Measurements from ENCODE around the gene MCUB.

Gene MCUB

DNA sequence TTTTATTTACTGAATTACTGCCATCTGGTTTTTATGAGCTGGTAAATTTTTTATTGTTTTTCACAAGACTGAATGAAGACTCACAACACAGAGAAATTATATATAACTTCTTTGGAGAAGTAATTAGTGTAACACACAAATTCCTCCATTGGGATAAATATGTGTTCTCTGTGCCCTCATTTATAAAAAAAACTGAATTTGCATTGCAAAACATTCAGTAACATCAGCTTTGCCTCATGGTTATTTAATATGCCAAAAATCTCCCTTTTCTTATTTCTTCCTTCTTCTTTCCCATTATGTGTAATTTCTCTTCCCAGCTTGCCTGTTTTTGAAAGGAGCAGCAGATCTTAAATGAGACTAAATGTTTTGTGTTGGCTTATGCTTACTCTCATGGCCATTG lies 124.7 kb downstream of the MCUB start:
- DNase-seq: no peak

DNA sequence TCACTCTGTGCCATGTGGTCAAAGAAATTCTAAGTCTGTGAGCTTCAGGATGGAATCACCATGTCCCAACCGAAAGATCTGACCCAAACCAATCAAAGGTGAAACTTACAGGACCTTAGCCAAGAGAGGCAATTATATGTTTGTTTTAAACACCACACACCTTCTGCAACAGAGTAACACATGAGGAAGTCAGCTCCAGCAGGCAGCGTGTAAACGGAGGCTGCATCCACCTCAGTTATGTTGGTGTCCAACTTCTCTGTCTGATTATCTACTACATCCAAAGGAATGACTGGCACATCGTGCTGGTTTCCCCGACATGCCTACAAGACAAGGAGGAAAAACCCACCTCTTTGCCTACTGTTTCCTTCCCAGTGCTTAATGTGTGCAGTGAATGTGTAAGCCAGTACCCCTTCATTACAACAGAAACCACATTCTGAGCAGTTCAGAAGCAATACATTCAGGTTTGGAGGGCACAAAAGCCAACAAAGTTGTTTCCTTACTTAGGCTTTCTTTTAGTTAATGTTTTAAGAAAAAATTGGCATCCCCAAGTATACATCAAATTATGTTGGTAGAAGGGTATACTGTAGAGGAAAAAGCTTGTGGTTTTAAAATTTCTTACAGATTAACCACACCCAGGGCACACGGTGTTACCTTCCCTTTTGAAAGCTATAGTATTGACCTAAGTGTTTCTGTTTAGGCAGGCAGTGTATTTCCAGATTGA lies 130.8 kb downstream of the MCUB start:
- no peak for DNase-seq

GRCh38 chr4:109691411-109691920 lies 131.4 kb downstream of the MCUB start:
- DNase-seq: no peak

DNA sequence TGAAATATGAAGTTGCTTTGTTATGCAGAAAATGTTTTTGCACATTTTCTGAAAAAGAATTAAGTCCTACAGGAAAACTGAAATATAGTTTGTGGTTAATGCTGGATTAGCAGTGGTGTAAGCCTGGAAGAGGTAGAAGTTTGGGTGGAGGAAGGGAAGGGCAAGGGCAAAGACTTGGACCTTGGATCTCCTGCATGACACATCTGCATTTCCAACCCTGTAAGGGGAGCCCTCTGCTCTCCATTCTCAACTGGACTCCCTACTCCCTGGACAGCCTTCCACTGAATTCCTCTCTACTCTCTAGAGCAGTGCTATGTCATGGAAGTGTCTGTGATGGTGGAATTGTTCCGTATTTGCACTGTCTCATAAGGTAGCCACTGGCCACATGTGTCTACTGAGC lies 138.6 kb downstream of the MCUB start:
- DNase-seq: no peak

DNA sequence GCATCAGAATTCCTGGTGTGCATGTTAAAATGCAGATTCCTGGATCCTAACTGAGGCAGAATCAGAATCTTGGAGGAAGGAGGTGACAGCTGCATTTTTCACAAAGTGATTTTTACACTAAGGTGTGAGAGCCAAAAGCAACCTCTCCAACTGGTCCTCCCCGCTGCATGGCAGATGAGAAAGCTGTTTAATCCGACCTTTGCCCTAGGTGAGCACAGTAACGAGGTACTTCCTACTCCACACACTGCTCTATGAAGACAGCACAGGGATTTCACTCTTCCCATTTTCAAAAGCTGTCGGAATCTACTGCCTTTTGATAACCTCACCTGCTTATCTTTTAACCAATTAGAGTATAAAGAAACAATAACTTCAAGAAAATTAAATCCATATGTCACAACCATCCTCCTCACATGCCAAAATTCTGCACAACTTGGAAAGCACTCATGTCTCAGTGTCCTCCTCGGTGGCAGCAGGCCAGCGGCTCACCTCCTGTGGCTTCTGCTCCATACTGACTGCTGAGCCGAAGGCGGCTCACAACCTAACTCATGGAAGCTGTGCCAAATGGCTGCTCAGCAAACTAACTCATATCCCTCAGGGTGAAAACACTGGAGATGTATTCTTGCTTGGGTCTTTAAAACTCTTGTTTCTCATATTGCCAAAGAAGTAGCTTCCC lies 139.6 kb downstream of the MCUB start:
- DNase-seq: no peak

GRCh38 chr4:109701566-109702410 lies 141.7 kb downstream of the MCUB start:
- DNase-seq: no peak

GRCh38 chr4:109702950-109703663 lies 143.1 kb downstream of the MCUB start, which contains the start of gene CASP6:
Gene CASP6 (minus strand): TSS chr4:109703445. CDS start chr4:109703395, 50 bp downstream.
- peak; percentile 84 for DNase-seq

DNA sequence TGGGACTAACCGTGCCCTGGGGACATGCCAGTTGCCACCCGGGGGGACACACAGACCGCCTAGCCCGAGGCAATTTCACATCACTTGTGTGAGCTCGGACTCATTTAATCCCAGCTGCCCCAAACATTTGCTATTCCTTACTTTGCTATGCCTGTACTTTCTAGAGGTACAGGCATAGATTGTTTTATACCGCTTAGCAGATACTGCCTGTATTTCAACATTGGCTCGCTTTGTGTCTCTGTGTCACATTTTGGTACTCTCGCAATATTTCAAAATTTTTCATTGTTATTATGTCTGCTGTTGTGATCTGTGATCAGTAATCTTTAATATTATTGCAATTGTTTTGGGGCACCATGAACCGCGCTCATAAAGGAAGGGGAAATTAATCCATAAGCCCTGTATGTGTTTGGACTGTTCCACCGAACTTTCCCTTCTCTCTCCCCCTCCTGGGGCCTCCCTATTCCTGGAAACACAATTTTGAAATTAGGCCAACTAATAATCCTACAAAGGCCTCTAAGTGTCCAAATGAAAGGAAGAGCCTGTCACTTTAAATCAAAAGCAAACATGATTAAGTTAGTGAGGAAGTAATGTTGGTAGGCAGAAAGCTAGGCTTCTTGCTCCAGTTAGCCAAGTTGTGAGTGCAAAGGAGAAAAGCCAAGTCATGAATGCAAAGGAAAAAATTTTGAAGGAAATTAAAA lies 143.8 kb downstream of the MCUB start:
- no peak for DNase-seq

- no peak for DNase-seq
These were observed 148.4 kb downstream of the MCUB start for GRCh38 chr4:109708435-109708834.

- no peak for DNase-seq
These were observed 148.9 kb downstream of the MCUB start for GRCh38 chr4:109708990-109709389.

DNA sequence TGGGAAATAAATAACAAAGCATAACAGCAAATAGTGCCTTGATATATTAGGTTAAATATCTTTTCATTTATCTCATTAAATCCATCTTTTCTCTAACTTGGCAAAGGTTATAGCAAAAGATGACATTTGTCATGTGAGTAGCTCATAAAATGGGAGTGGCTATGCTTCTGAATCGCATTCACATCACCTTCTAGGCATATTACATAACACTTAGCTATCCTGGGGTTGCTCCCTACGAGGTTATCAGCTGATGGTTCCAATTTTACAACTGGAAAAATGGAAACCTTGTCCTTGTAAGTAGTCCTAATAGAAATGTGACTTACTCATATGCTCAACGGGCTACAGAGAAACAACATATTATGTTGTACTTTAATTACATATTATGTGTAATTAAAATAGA lies 153.5 kb downstream of the MCUB start:
- DNase-seq: no peak

DNA sequence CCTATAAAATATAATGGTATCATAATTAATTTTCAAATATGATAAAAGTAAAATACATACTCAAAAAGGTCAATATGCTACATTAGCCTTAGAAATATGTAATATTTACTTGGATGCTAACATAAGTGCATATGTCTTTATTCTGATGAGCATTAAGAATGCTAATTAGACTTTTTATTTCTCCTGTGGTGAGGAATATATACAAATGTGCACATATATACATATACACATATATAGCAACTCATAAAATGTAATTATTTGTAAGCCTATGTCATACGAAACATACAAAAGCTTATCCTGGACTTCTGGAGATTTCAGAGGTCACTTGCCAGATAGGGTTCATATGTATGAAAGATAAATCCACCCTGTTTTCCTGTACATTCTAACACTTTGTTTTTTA lies 158.7 kb downstream of the MCUB start:
- DNase-seq: no peak

DNA sequence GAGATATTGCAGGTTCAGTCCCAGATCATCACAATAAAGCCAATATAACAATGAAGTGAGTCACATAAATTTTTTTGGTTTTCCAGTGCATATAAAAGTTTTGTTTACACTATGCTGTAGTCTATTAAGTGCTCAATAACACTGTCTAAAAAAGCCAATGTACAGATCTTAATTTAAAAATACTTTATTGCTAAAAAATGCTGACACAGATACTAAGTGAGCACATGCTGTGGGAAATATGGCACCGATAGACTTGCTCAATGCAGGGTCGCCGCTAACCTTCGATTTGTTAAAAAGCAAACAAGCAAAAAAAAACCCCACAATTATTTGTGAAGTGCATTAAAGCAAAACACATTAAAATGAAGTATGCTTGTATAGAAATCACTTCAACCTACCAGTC lies 159.6 kb downstream of the MCUB start:
- DNase-seq: no peak

DNA sequence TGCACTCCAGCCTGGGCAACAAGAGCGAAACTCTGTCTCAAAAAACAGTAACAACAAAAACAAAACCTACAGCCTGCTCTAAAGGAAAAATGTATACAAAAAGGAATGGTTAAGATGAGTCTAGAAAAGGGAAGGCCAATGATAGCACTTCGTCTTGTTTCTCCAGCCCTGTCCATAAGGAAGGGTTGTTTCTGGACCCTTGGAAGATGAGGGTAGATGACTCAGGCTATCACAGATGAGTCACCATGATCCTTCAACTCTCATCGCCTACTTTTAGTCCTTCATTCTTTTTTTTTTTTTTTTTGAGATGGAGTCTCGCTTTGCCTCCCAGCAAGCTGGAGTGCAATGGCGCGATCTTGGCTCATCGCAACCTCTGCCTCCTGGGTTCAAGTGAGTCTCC lies 161.0 kb downstream of the MCUB start:
- DNase-seq: no peak

GRCh38 chr4:109722357-109722756 lies 162.3 kb downstream of the MCUB start:
- no peak for DNase-seq

DNA sequence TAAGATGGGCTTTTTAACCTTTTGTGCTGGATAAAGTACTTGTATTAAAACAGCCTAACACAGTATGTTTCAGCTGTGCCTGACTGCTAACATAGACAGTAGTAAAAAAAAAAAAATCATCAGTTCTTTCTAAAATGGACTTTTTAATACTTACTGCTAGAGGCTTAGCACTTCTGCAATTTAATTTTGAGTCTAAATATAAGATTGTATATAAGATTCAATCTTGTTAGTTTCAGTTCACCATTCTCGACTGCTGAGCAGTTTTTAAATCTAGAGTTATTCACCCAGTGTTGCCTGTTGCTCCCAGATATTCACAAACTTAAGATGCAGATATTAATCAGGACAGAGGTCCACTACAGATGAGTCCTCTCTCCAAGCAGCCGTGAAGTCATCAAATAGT lies 163.1 kb downstream of the MCUB start:
- DNase-seq: no peak

DNA sequence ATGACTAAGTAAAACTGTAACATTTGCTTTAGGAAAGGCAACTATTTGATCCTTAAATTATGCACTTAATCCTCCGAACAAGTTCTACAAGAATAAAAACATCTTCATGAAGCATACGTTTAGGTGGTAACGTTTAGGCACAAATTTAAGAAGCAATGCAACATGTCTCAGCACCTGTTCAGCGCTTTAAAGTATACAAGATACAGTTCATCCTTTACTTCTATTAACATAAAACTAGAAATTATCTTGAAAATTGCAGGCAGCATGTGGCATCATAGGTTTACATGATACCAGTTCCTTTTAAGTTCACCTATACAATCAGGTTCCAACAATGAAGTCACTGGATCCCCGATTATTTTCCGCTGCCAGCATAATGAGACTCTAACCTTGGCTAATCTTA lies 168.3 kb downstream of the MCUB start:
- DNase-seq: no peak

GRCh38 chr4:109729117-109729717 lies 169.2 kb downstream of the MCUB start:
- no peak for DNase-seq

DNA sequence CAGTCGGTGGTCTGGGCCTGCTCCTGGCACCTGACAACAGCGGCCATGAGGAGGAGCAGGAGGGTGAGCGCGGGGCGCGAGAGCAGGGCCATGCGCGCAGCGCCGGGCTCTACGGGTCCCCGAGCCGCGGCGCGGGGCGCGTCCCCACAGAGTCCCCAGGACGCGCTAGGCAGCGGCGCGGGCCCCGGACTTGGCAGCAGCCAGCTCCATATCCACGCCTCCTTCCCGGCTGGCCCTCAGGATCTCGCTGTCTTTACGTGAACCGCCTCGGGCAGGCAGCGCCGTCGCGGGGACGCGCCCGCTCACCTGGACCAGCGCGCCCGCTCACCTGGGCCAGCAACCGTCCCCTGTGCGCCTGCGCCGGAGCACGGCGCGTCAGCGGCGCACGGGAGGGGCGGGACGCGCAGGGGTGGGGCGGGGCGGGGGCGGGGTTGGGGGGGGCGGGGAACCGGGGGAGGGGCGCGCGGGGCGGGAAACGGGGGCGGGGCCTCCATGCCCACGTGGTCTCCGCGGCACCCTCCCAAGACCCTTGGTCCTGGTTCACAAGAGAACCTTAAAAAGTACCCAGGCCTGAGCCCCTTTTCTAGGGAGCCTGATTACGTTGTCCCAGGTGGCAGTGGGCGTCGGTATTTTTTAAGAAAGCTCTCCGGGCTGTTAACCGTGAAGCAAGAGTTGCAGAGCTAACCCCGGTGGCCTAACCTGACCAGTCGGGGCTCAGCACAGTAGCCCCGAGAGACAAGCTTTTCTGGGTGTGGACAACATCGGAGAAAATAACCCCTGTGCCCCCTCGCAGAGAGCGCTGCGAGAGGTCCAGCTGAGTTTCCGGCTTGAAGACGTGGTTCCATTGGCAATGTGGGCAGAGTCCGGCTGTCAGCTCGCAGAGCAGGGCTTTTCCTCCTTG lies 169.9 kb downstream of the MCUB start, which contains the start of gene PLA2G12A:
Gene PLA2G12A, minus strand, starts transcription at position 353 of the 901 bp plus-strand sequence. Its CDS starts 261 bp downstream, at position 92.
- peak; percentile 85 for DNase-seq

Data from activated CD8-positive, alpha-beta memory T cell treated with anti-CD3 and anti-CD28 coated beads, Interleukin-2, amount 50 U/mL, for 48 hours (primary cell).